ENCODE measurements around the gene ZNF747. TPM values are rescaled to one million over a fixed set of nuclear protein-coding genes. Genes with fewer than 3 reads are reported as not detected.

The ZNF747 gene
- total RNA-seq, 1 donor: 11.7 TPM

DNA sequence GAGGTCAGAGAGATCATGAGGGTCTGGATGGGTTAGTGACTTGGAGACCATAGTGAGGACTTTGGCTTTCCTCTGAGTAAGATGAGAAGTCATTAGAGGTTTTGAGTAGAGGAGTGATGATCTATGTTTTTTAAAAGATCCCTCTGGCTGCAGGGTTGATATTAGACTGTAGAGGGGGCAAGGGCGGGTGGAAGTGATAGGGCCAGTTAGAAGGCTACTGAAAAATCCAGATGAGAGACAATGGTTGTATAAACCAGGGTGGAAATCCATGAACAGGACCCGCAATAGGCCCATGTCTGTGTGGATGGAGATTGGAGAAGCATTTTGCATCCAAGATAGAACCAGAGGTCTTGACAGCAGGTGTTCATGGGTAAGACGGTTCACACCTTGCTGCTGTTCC lies 52.3 kb downstream of the ZNF747 start:
- TF ChIP-seq, protein P1, sequence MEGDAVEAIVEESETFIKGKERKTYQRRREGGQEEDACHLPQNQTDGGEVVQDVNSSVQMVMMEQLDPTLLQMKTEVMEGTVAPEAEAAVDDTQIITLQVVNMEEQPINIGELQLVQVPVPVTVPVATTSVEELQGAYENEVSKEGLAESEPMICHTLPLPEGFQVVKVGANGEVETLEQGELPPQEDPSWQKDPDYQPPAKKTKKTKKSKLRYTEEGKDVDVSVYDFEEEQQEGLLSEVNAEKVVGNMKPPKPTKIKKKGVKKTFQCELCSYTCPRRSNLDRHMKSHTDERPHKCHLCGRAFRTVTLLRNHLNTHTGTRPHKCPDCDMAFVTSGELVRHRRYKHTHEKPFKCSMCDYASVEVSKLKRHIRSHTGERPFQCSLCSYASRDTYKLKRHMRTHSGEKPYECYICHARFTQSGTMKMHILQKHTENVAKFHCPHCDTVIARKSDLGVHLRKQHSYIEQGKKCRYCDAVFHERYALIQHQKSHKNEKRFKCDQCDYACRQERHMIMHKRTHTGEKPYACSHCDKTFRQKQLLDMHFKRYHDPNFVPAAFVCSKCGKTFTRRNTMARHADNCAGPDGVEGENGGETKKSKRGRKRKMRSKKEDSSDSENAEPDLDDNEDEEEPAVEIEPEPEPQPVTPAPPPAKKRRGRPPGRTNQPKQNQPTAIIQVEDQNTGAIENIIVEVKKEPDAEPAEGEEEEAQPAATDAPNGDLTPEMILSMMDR (IDR thresholded peaks at IDR 0.05; ENCODE audit: insufficient read depth, low read depth, low read length): peak; percentile 26
- no peak for DNase-seq (ENCODE audit: low read depth)
- H3K4me3 ChIP-seq (ENCODE audit: low read depth, low read length): no peak overlapping the region

- TF ChIP-seq, protein P1 (IDR thresholded peaks at IDR 0.05; ENCODE audit: insufficient read depth, low read depth, low read length): no peak
- DNase-seq (ENCODE audit: low read depth): no peak
- H3K4me3 ChIP-seq (ENCODE audit: low read depth, low read length): no peak overlapping the region
Observed at GRCh38 chr16:30481381-30481780, 53.3 kb downstream of the ZNF747 start.

Small RNAs within 50 kb of the gene (small RNA-seq; reads per million reads assigned to genes)
- not detected for gene MIR4518
- 0.28 reads per million for gene RNU7-61P

Other genes starting within 250 kb of the ZNF747 start
- 35.1 and 40.6 TPM in 2 replicates for gene CD2BP2, start 179.6 kb downstream of the ZNF747 start, total RNA-seq
- gene TBC1D10B, start 164.4 kb downstream of the ZNF747 start, total RNA-seq: 37.1 and 37.7 TPM in 2 replicates
- gene MYL11, start 160.1 kb downstream of the ZNF747 start, total RNA-seq: not detected in 2 replicates
- 0.43 TPM in 1 of 2 replicates, not detected in the other for gene SEPTIN1, start 152.3 kb downstream of the ZNF747 start, total RNA-seq
- gene ZNF48, start 139.4 kb downstream of the ZNF747 start, total RNA-seq: 10.4 and 12.6 TPM in 2 replicates
- 9.5 and 10.0 TPM in 2 replicates for gene ZNF771, start 127.3 kb downstream of the ZNF747 start, total RNA-seq
- 12.9 and 18.6 TPM in 2 replicates for gene DCTPP1, start 104.8 kb downstream of the ZNF747 start, total RNA-seq
- gene SEPHS2, start 89.0 kb downstream of the ZNF747 start, total RNA-seq: 7.8 and 9.3 TPM in 2 replicates
- gene ITGAL, start 62.1 kb downstream of the ZNF747 start, total RNA-seq: not detected in 2 replicates
- gene ZNF768, start 8.3 kb downstream of the ZNF747 start, total RNA-seq: 19.0 and 22.0 TPM in 2 replicates
- gene ZNF764, start 23.5 kb upstream of the ZNF747 start, total RNA-seq: 4.3 and 6.1 TPM in 2 replicates
- 6.5 and 12.9 TPM in 2 replicates for gene ZNF688, start 36.9 kb upstream of the ZNF747 start, total RNA-seq
- gene ZNF785, start 50.8 kb upstream of the ZNF747 start, total RNA-seq: 9.7 and 13.0 TPM in 2 replicates
- gene ZNF689, start 75.5 kb upstream of the ZNF747 start, total RNA-seq: 6.9 and 7.4 TPM in 2 replicates
- gene PRR14, start 116.1 kb upstream of the ZNF747 start, total RNA-seq: 5.2 and 5.6 TPM in 2 replicates
- gene FBRS, start 123.6 kb upstream of the ZNF747 start, total RNA-seq: 30.2 and 30.3 TPM in 2 replicates
- gene SRCAP, start 164.3 kb upstream of the ZNF747 start, total RNA-seq: 15.1 and 16.8 TPM in 2 replicates
- gene PHKG2, start 213.6 kb upstream of the ZNF747 start, total RNA-seq: 22.2 and 26.3 TPM in 2 replicates
- 1.3 and 3.2 TPM in 2 replicates for gene CFAP119, start 227.2 kb upstream of the ZNF747 start, total RNA-seq
- gene RNF40, start 227.5 kb upstream of the ZNF747 start, total RNA-seq: 68.9 and 88.9 TPM in 2 replicates

All from fibroblast of villous mesenchyme (primary cell).